HFF-Myc (cell line): Measurements from ENCODE around the gene ADCY1.

ENCODE experiments used
- DNase-seq: peaks from one replicate; pipeline ENCODE4 v3.0.0-alpha.2; 2011; ENCODE audit warnings: low read depth; ENCODE audit errors: extremely low read depth
- H3K4me3 ChIP-seq: replicated peaks from 2 replicates; pipeline ENCODE4 v1.5.1; 2011; ENCODE audit warnings: low read depth, mild to moderate bottlenecking, control low read depth, low read length
- CTCF ChIP-seq: IDR thresholded peaks from 2 replicates; pipeline ENCODE4 v1.5.1; 2012; ENCODE audit warnings: mild to moderate bottlenecking, low read depth, low read length, control low read depth; ENCODE audit errors: missing control alignments

The ADCY1 gene

GRCh38 chr7:45682358-45682735, 108.2 kb downstream of the ADCY1 start:
- TF ChIP-seq CTCF = no peak
- no peak overlapping the region for H3K4me3 ChIP-seq
- DNase-seq = no peak

- DNase-seq = no peak
- TF ChIP-seq CTCF = no peak
Observed at GRCh38 chr7:45682836-45683555, 108.8 kb downstream of the ADCY1 start.

GRCh38 chr7:45683556-45684148, 109.5 kb downstream of the ADCY1 start:
- no peak for DNase-seq
- H3K4me3 ChIP-seq = no peak overlapping the region
- no peak for TF ChIP-seq CTCF

More at GRCh38 chr7:45682836-45683555, 108.8 kb downstream of the ADCY1 start:
- H3K4me3 ChIP-seq = no peak overlapping the region

- no peak for TF ChIP-seq CTCF
- no peak for DNase-seq
- no peak overlapping the region for H3K4me3 ChIP-seq
Observed at GRCh38 chr7:45684910-45685618, 110.9 kb downstream of the ADCY1 start.

- no peak overlapping the region for H3K4me3 ChIP-seq
- TF ChIP-seq CTCF = no peak
- no peak for DNase-seq
Observed at GRCh38 chr7:45685619-45686240, 111.6 kb downstream of the ADCY1 start.

GRCh38 chr7:45686441-45687184, 112.4 kb downstream of the ADCY1 start:
- TF ChIP-seq CTCF = no peak
- DNase-seq = no peak
- no peak overlapping the region for H3K4me3 ChIP-seq
